Transverse colon (tissue), 4 donors: Measurements from ENCODE around the gene GFAP. TPM values are rescaled to one million over a fixed set of nuclear protein-coding genes. Genes with fewer than 3 reads are reported as not detected.
A peak's percentile ranks its signal among the peaks of the same experiment; 100 is the strongest.

Experiments used
- DNase-seq: peaks from one replicate; pipeline ENCODE4 v3.0.0-alpha.2; 2019
- H3K27ac ChIP-seq, 4 donors: fragments of 200-600 bp; sonication (generic); 2 replicates each; pipeline ENCODE4 v1.5.1; 2016 to 2018; ENCODE audit warnings: inconsistent platforms in 4 of 4
- H3K27me3 ChIP-seq: fragments of 200-600 bp; sonication (generic); 2 replicates; pipeline ENCODE4 v1.5.1; 2017; ENCODE audit warnings: inconsistent platforms
- H3K36me3 ChIP-seq, 4 donors: fragments of 200-600 bp; sonication (generic); 2 replicates each; pipeline ENCODE4 v1.5.1; 2017 to 2019; ENCODE audit warnings: inconsistent platforms in 4 of 4
- H3K4me1 ChIP-seq, 4 donors: fragments of 200-600 bp; sonication (generic); 2 replicates each; pipeline ENCODE4 v1.5.1; 2017 to 2020; ENCODE audit warnings: inconsistent platforms in 4 of 4
- H3K4me3 ChIP-seq, 4 donors: fragments of 200-600 bp; sonication (generic); 1 replicate in 1 of 4; 2 replicates in 3 of 4; pipeline versions ENCODE4 v1.5.1 to v1.6.1; 2017 to 2019; ENCODE audit warnings: inconsistent platforms in 4 of 4
- H3K9me3 ChIP-seq, 2 donors: fragments of 200-600 bp; sonication (generic); 2 replicates each; pipeline ENCODE4 v1.5.1; 2017 to 2019; ENCODE audit warnings: inconsistent platforms in 2 of 2
- CTCF ChIP-seq, 5 experiments: fragments of 200-600 bp in 3 of 5; fragments of 450-650 bp in 2 of 5; sonication (generic) in 3 of 5; IDR thresholded peaks; 1 replicate in 2 of 5; 2 replicates in 3 of 5; pipeline ENCODE4 v1.5.1; 2016 to 2017; ENCODE audit warnings: antibody characterized with exemption in 5 of 5, inconsistent platforms in 3 of 5, mild to moderate bottlenecking in 2 of 5, moderate library complexity in 1 of 5
- EP300 ChIP-seq: sonication (generic); formaldehyde crosslinking; IDR thresholded peaks from one replicate; pipeline ENCODE4 v1.6.1; 2017; ENCODE audit warnings: antibody characterized with exemption, low read depth
- POLR2A ChIP-seq: fragments of 450-650 bp; IDR thresholded peaks from one replicate; pipeline ENCODE4 v1.6.1; 2016; ENCODE audit warnings: antibody characterized with exemption, mild to moderate bottlenecking, moderate library complexity
- POLR2AphosphoS5 ChIP-seq, 3 donors: sonication (generic); formaldehyde crosslinking; IDR thresholded peaks; one replicate each; pipeline ENCODE4 v1.6.1; 2016; ENCODE audit warnings: antibody characterized with exemption in 3 of 3
- WGBS, 2 donors: methylation state at CpG; one replicate each; pipeline ENCODE4 v1.1.5; 2018; ENCODE audit warnings: low coverage in 1 of 2; 5-methylcytosine and 5-hydroxymethylcytosine counted together
- in situ Hi-C, 4 donors: fragments of 200-750 bp; cut with MboI; loops; one replicate each; pipeline versions ENCODE4 v1.15.0 to v1.15.1; 2017; ENCODE audit warnings: low sequenced_read_pairs in 3 of 4, low pct_ligation_motif_present in 1 of 4, low pct_unique_long_range_greater_than_20kb in 1 of 4
- intact Hi-C: fragments of 100-400 bp; cut with DNase I; formaldehyde crosslinking; loops from one replicate; pipeline ENCODE4 v1.15.1; 2023; ENCODE audit warnings: low total_unique reads
- total RNA-seq, 4 donors: library from RNA; depleted of rRNA; stranded (reverse); fragments of >200 nt; gene quantifications; one replicate each; pipeline ENCODE4 v1.1.0, GENCODE V29; 2016

GFAP gene
- total RNA-seq, 4 donors from 2014 or later: 0.68 TPM; not detected in 3

DNA sequence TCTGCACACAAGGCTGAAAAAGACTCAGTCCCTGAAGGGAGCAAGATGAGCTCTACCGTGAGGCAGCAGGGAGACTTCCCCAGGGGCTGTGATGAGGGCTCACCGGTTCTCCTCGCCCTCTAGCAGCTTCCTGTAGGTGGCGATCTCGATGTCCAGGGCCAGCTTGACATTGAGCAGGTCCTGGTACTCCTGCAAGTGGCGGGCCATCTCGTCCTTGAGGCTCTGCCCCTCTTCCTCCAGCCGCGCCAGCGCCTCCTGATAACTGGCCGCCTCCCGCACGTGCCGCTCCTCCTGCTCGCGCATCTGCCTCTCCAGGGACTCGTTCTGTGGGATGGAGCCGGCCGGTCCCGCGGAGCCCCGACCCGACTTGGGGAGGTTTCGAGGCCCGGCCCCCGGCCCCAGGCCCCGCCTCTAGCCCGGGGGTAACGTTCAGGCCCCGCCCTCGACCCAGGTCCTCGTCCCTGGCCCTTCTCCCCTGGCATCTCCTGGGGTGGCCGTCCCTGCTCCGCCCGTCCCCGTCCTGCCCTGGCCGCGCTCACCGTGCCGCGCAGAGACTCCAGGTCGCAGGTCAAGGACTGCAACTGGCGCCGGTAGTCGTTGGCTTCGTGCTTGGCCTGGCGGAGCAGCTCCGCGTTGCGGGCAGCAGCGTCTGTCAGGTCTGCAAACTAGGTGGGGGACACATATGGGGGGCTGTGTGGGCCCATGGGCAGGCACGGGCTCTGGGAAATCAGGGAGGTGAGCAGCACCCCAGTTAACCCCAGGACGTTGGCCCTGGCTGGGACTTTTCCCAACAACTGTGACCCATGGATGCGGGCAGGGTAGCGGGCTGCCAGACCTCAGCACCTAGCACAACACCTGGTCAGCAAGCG is 3.9 kb downstream of the GFAP start:
- in situ Hi-C loops: loop anchor here in 2 of 4 donors (10.0 kb wide), 2 partner anchors 183 to 193 kb away; no protein-coding TSS in a partner anchor
- Histone ChIP-seq H3K4me3 (peak overlapping the region in 3 of 4 donors; percentile 5 to 32 (median 32)), H3K27me3 (peaks cover 21% of the 10 kb centered on the region), H3K36me3 (no peaks in the 10 kb centered on the region), H3K27ac (no peak overlapping the region), H3K9me3 (no peaks in the 10 kb centered on the region), H3K4me1 (peaks cover 5 to 9% (median 7%) of the 10 kb centered on the region in 4 donors)
- peak; percentile 72 for DNase-seq
- TF ChIP-seq POLR2AphosphoS5 (IDR thresholded peaks at IDR 0.05) (peak in 1 of 3 donors; percentile 40), EP300 (no peak), POLR2A (no peak), CTCF (IDR thresholded peaks at IDR 0.05) (peak in 4 of 5 experiments; percentile 39 to 45 (median 44))
- WGBS, 2 donors: 15% methylated on average over 53 of the region's 56 CpGs; no CpG with 5 or more reads in 1 of the 2 donors
- intact Hi-C loops: no loop called here

- intact Hi-C loops: no loop called here
- no peak overlapping the region for H3K27ac ChIP-seq
- WGBS, 2 donors: 71 to 89% methylated on average over 5 to 12 of the region's 13 CpGs
Observed at GRCh38 chr17:44910231-44911106, 4.8 kb downstream of the GFAP start.

DNA sequence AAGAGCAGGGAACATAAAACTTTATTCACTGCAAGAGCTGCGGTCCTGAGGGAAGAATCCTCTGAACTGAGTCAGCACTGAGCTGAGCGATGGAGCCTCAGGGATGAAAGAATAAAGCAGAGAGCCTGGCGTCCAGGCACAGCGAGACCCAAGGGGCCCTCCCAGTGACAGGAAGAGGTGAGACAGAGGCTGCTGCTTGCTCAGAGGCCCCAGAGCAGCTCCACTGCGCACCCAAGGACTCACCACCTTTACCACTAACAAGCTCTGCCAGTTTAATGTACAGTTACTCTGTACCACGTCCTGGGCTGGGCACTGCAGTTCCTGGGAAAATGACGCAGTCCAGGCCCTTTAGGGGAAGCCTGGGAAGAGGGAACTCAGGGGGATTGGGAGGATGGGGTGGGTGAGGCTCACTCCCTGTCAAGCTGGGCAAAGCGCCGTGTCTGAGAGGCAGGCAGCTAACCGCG is 5.6 kb downstream of the GFAP start:
- Histone ChIP-seq H3K4me3 (no peak overlapping the region), H3K36me3 (no peaks in the 10 kb centered on the region), H3K27me3 (peaks cover 21% of the 10 kb centered on the region), H3K9me3 (no peaks in the 10 kb centered on the region), H3K27ac (no peak overlapping the region), H3K4me1 (peaks cover 9 to 22% (median 16%) of the 10 kb centered on the region in 4 donors)
- in situ Hi-C loops: loop anchor here in 2 of 4 donors (10.0 kb wide), 2 partner anchors 185 to 195 kb away; no protein-coding TSS in a partner anchor
- no peak for DNase-seq
- TF ChIP-seq EP300 (no peak), CTCF (IDR thresholded peaks at IDR 0.05) (no peak)
- 40 to 77% methylated on average over 1 to 10 of the region's 11 CpGs for WGBS, 2 donors
- intact Hi-C loops: no loop called here

More at GRCh38 chr17:44910231-44911106, 4.8 kb downstream of the GFAP start:
- no peaks in the 10 kb centered on the region for H3K9me3 ChIP-seq
- H3K27me3 ChIP-seq: peaks cover 21% of the 10 kb centered on the region
- H3K4me3 ChIP-seq: no peak overlapping the region
- no peaks in the 10 kb centered on the region for H3K36me3 ChIP-seq
- DNase-seq: no peak
- TF ChIP-seq POLR2A (no peak), EP300 (no peak), CTCF (IDR thresholded peaks at IDR 0.05) (no peak), POLR2AphosphoS5 (IDR thresholded peaks at IDR 0.05) (no peak)
- peaks cover 9 to 17% (median 13%) of the 10 kb centered on the region in 4 donors for H3K4me1 ChIP-seq
- in situ Hi-C loops: loop anchor here in 2 of 4 donors (10.0 kb wide), 2 partner anchors 184 to 194 kb away; no protein-coding TSS in a partner anchor
